Transverse colon (tissue), 4 donors: ENCODE results near the gene ANKRD12. TPM values are rescaled to one million over a fixed set of nuclear protein-coding genes. Genes with fewer than 3 reads are reported as not detected.

Source experiments
- DNase-seq: peaks from one replicate; pipeline ENCODE4 v3.0.0-alpha.2; 2019
- H3K27ac ChIP-seq, 4 donors: fragments of 200-600 bp; sonication (generic); 2 replicates each; pipeline ENCODE4 v1.5.1; 2016 to 2018; ENCODE audit warnings: inconsistent platforms in 4 of 4
- H3K27me3 ChIP-seq: fragments of 200-600 bp; sonication (generic); 2 replicates; pipeline ENCODE4 v1.5.1; 2017; ENCODE audit warnings: inconsistent platforms
- H3K36me3 ChIP-seq, 4 donors: fragments of 200-600 bp; sonication (generic); 2 replicates each; pipeline ENCODE4 v1.5.1; 2017 to 2019; ENCODE audit warnings: inconsistent platforms in 4 of 4
- H3K4me1 ChIP-seq, 4 donors: fragments of 200-600 bp; sonication (generic); 2 replicates each; pipeline ENCODE4 v1.5.1; 2017 to 2020; ENCODE audit warnings: inconsistent platforms in 4 of 4
- H3K4me3 ChIP-seq, 4 donors: fragments of 200-600 bp; sonication (generic); 1 replicate in 1 of 4; 2 replicates in 3 of 4; pipeline versions ENCODE4 v1.5.1 to v1.6.1; 2017 to 2019; ENCODE audit warnings: inconsistent platforms in 4 of 4
- H3K9me3 ChIP-seq, 2 donors: fragments of 200-600 bp; sonication (generic); 2 replicates each; pipeline ENCODE4 v1.5.1; 2017 to 2019; ENCODE audit warnings: inconsistent platforms in 2 of 2
- EP300 ChIP-seq: sonication (generic); formaldehyde crosslinking; IDR thresholded peaks from one replicate; pipeline ENCODE4 v1.6.1; 2017; ENCODE audit warnings: antibody characterized with exemption, low read depth
- POLR2A ChIP-seq: fragments of 450-650 bp; IDR thresholded peaks from one replicate; pipeline ENCODE4 v1.6.1; 2016; ENCODE audit warnings: antibody characterized with exemption, mild to moderate bottlenecking, moderate library complexity
- POLR2AphosphoS5 ChIP-seq, 3 donors: sonication (generic); formaldehyde crosslinking; IDR thresholded peaks; one replicate each; pipeline ENCODE4 v1.6.1; 2016; ENCODE audit warnings: antibody characterized with exemption in 3 of 3
- WGBS, 2 donors: methylation state at CpG; one replicate each; pipeline ENCODE4 v1.1.5; 2018; ENCODE audit warnings: low coverage in 1 of 2; 5-methylcytosine and 5-hydroxymethylcytosine counted together
- in situ Hi-C, 4 donors: fragments of 200-750 bp; cut with MboI; loops; one replicate each; pipeline versions ENCODE4 v1.15.0 to v1.15.1; 2017; ENCODE audit warnings: low sequenced_read_pairs in 3 of 4, low pct_ligation_motif_present in 1 of 4, low pct_unique_long_range_greater_than_20kb in 1 of 4
- intact Hi-C: fragments of 100-400 bp; cut with DNase I; formaldehyde crosslinking; loops from one replicate; pipeline ENCODE4 v1.15.1; 2023; ENCODE audit warnings: low total_unique reads
- total RNA-seq, 4 donors: library from RNA; depleted of rRNA; stranded (reverse); fragments of >200 nt; gene quantifications; one replicate each; pipeline ENCODE4 v1.1.0, GENCODE V29; 2016
- TF ChIP-seq, protein P1 (sequence below), 5 experiments: fragments of 200-600 bp in 3 of 5; fragments of 450-650 bp in 2 of 5; sonication (generic) in 3 of 5; IDR thresholded peaks; 1 replicate in 2 of 5; 2 replicates in 3 of 5; pipeline ENCODE4 v1.5.1; 2016 to 2017; ENCODE audit warnings: antibody characterized with exemption in 5 of 5, inconsistent platforms in 3 of 5, mild to moderate bottlenecking in 2 of 5, moderate library complexity in 1 of 5

Gene ANKRD12
- total RNA-seq, 4 donors from 2014 or later: 17.5 to 91.8 (median 59.1) TPM

DNA sequence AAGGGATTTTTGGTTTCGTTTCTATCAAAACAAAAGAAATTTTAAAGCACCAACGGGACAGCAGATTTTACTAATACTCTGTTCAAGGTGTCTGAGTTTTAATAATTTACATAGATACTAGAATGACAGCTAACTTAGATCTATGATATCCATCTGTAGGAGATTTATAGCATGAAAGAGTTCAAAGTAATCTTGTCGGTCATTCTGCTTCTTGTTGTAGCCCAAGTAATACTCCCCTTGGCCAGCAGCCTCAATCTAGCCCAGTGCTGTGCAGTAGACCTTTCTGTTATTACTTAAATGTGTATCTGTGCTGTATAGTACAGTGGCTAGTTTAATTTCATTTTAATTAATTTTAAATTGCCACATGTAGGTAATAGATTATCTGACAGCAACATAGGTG is 44.7 kb downstream of the ANKRD12 start:
- peaks cover 0 to 3% (median 0%) of the 10 kb centered on the region in 4 donors for H3K36me3 ChIP-seq
- TF ChIP-seq EP300: no peak
- TF ChIP-seq, protein P1, sequence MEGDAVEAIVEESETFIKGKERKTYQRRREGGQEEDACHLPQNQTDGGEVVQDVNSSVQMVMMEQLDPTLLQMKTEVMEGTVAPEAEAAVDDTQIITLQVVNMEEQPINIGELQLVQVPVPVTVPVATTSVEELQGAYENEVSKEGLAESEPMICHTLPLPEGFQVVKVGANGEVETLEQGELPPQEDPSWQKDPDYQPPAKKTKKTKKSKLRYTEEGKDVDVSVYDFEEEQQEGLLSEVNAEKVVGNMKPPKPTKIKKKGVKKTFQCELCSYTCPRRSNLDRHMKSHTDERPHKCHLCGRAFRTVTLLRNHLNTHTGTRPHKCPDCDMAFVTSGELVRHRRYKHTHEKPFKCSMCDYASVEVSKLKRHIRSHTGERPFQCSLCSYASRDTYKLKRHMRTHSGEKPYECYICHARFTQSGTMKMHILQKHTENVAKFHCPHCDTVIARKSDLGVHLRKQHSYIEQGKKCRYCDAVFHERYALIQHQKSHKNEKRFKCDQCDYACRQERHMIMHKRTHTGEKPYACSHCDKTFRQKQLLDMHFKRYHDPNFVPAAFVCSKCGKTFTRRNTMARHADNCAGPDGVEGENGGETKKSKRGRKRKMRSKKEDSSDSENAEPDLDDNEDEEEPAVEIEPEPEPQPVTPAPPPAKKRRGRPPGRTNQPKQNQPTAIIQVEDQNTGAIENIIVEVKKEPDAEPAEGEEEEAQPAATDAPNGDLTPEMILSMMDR (IDR thresholded peaks at IDR 0.05): no peak
- TF ChIP-seq POLR2A: no peak
- no peak for TF ChIP-seq POLR2AphosphoS5 (IDR thresholded peaks at IDR 0.05)
- intact Hi-C loops: no loop called here
- H3K27ac ChIP-seq: no peak overlapping the region
- 70 to 87% methylated on average over 3 of the region's 3 CpGs for WGBS, 2 donors
- H3K27me3 ChIP-seq: no peaks in the 10 kb centered on the region
- H3K4me1 ChIP-seq: peaks cover 0 to 34% (median 4%) of the 10 kb centered on the region in 4 donors
- no peak for DNase-seq
- H3K9me3 ChIP-seq: no peaks in the 10 kb centered on the region
- no peak overlapping the region for H3K4me3 ChIP-seq
- in situ Hi-C loops: loop anchor here in 1 of 4 donors (25.0 kb wide), 1 partner anchor 519 kb away; no protein-coding TSS in a partner anchor

DNA sequence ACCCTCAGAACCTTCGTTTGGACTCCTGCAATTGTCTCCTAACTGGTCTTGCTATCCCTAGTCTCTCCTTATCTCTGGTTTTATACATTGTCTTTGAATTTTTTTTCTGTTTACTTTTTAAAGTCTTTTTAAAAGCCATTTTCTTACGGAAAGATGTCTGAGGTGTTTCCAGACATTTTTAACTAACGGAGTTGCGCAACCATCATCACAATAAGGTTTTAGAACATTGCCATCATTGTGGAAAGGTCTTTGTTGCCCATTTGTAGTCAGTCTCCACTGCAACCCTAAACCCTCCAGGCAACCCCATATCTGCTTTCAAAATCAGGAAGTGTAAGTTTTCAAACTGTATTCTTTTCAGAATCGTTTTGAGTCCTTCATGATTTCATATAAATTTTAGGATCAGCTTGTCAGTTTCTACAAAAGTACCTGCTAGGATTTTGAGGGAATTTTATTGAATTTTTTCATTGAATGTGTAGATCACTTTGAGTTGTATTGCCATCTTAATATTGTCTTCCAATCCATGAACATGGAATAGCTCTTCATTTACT is 46.3 kb downstream of the ANKRD12 start:
- peaks cover 0 to 3% (median 0%) of the 10 kb centered on the region in 4 donors for H3K36me3 ChIP-seq
- intact Hi-C loops (no loop called here), in situ Hi-C loops (loop anchor here in 1 of 4 donors (25.0 kb wide), 1 partner anchor 521 kb away; no protein-coding TSS in a partner anchor)
- no peak overlapping the region for H3K4me3 ChIP-seq
- no peaks in the 10 kb centered on the region for H3K27me3 ChIP-seq
- TF ChIP-seq POLR2AphosphoS5 (IDR thresholded peaks at IDR 0.05): no peak
- no peak for TF ChIP-seq POLR2A
- TF ChIP-seq EP300: no peak
- TF ChIP-seq, protein P1 (IDR thresholded peaks at IDR 0.05): no peak
- H3K9me3 ChIP-seq: no peaks in the 10 kb centered on the region
- H3K4me1 ChIP-seq: peaks cover 0 to 27% (median 3%) of the 10 kb centered on the region in 4 donors
- H3K27ac ChIP-seq: no peak overlapping the region
- DNase-seq: no peak
- 83 to 84% methylated on average over 5 of the region's 5 CpGs for WGBS, 2 donors

GRCh38 chr18:9184998-9185613 is 48.5 kb downstream of the ANKRD12 start:
- TF ChIP-seq, protein P1 (IDR thresholded peaks at IDR 0.05): no peak
- TF ChIP-seq EP300: no peak
- Histone ChIP-seq H3K9me3 (no peaks in the 10 kb centered on the region), H3K4me1 (peaks cover 0 to 32% (median 5%) of the 10 kb centered on the region in 4 donors), H3K27me3 (no peaks in the 10 kb centered on the region), H3K36me3 (peaks cover 0 to 3% (median 0%) of the 10 kb centered on the region in 4 donors), H3K4me3 (no peak overlapping the region), H3K27ac (no peak overlapping the region)
- DNase-seq: no peak
- in situ Hi-C loops (loop anchor here in 1 of 4 donors (25.0 kb wide), 1 partner anchor 523 kb away; no protein-coding TSS in a partner anchor), intact Hi-C loops (loop anchor here (5.0 kb wide), 1 partner anchor 1652 kb away; no protein-coding TSS in a partner anchor)
- WGBS, 2 donors: 74 to 85% methylated on average over 4 of the region's 4 CpGs

DNA sequence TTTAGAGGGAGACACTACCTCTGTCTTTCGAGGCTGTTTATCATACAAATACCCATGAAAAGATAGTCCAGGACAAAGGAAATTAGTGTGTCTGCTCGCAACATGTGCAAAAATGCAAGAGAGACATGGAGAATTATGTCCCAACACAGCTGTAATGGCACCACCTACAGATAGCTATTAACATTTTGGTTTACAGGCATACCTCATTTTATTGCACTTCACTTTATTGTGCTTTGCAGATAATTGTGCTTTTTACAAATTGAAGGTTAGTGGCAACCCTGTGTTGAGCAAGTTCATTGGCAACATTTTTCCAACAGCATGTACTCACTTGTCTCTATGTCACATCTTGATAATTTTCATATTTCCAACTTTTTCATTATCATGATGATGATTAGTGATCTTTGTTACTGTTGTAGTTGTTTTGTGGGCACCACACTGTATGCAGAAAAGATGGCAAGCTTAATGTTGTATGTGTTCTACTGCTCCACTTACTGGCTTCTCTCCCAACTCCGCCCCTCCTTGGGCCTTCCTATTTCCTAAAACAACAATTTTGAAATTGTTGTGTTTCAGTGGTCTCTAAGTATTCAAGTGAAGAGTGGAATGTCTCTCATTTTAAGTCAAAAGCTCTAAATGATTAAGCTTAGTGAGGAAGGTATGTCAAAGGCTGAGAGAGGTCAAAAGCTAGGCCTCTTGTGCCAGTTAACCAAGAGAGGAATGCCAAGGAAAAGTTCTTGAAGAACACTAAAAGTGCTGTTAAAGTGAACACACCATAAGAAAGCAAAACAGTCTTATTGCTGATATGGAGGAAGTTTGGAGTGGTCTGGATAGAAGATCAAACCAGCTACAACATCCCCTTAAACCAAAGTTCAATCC is 52.0 kb downstream of the ANKRD12 start:
- in situ Hi-C loops (loop anchor here in 1 of 4 donors (25.0 kb wide), 1 partner anchor 526 kb away; no protein-coding TSS in a partner anchor), intact Hi-C loops (loop anchor here (5.0 kb wide), 1 partner anchor 1649 kb away; no protein-coding TSS in a partner anchor)
- H3K27ac ChIP-seq: no peak overlapping the region
- H3K36me3 ChIP-seq: peaks cover 0 to 3% (median 0%) of the 10 kb centered on the region in 4 donors
- TF ChIP-seq, protein P1 (IDR thresholded peaks at IDR 0.05): no peak
- no peak for TF ChIP-seq POLR2AphosphoS5 (IDR thresholded peaks at IDR 0.05)
- no peak for TF ChIP-seq POLR2A
- no peak for TF ChIP-seq EP300
- H3K4me3 ChIP-seq: no peak overlapping the region
- 83 to 100% methylated on average over 1 to 3 of the region's 3 CpGs for WGBS, 2 donors
- peaks cover 0 to 21% (median 3%) of the 10 kb centered on the region in 4 donors for H3K4me1 ChIP-seq
- DNase-seq: no peak
- no peaks in the 10 kb centered on the region for H3K9me3 ChIP-seq
- H3K27me3 ChIP-seq: no peaks in the 10 kb centered on the region
